ENCODE results near the gene CISTR.

Gene CISTR

GRCh38 chr12:53777936-53778644 lies 26.3 kb upstream of the CISTR start:
- no peak for DNase-seq
- Histone ChIP-seq H3K9me3 (no peaks in the 10 kb centered on the region), H3K27me3 (peaks cover 86% of the 10 kb centered on the region), H3K4me3 (ENCODE audit: low read depth, low read length) (no peak overlapping the region), H3K4me1 (no peaks in the 10 kb centered on the region), H3K36me3 (no peaks in the 10 kb centered on the region)
- no peak for TF ChIP-seq CTCF (IDR thresholded peaks at IDR 0.05; ENCODE audit: low read depth, low read length)

- Histone ChIP-seq H3K36me3 (no peaks in the 10 kb centered on the region), H3K27me3 (peaks cover 86% of the 10 kb centered on the region), H3K4me1 (no peaks in the 10 kb centered on the region), H3K9me3 (no peaks in the 10 kb centered on the region), H3K4me3 (ENCODE audit: low read depth, low read length) (no peak overlapping the region)
- no peak for DNase-seq
- no peak for TF ChIP-seq CTCF (IDR thresholded peaks at IDR 0.05; ENCODE audit: low read depth, low read length)
Measured at GRCh38 chr12:53777412-53777811, 25.6 kb upstream of the CISTR start.

- no peaks in the 10 kb centered on the region for H3K9me3 ChIP-seq
- TF ChIP-seq CTCF (IDR thresholded peaks at IDR 0.05; ENCODE audit: low read depth, low read length), result no peak
Measured at GRCh38 chr12:53776872-53777271, 25.1 kb upstream of the CISTR start.

GRCh38 chr12:53775478-53776145 lies 23.8 kb upstream of the CISTR start:
- H3K9me3 ChIP-seq, result no peaks in the 10 kb centered on the region
- H3K4me1 ChIP-seq, result no peaks in the 10 kb centered on the region
- no peak overlapping the region for H3K4me3 ChIP-seq (ENCODE audit: low read depth, low read length)
- H3K36me3 ChIP-seq, result no peaks in the 10 kb centered on the region
- TF ChIP-seq CTCF (IDR thresholded peaks at IDR 0.05; ENCODE audit: low read depth, low read length), result no peak
- peaks cover 86% of the 10 kb centered on the region for H3K27me3 ChIP-seq
- no peak for DNase-seq

More at GRCh38 chr12:53776872-53777271, 25.1 kb upstream of the CISTR start:
- Histone ChIP-seq H3K4me3 (ENCODE audit: low read depth, low read length) (no peak overlapping the region), H3K27me3 (peaks cover 86% of the 10 kb centered on the region), H3K36me3 (no peaks in the 10 kb centered on the region), H3K4me1 (no peaks in the 10 kb centered on the region)
- no peak for DNase-seq

- Histone ChIP-seq H3K4me3 (ENCODE audit: low read depth, low read length) (no peak overlapping the region), H3K27me3 (peaks cover 85% of the 10 kb centered on the region), H3K36me3 (no peaks in the 10 kb centered on the region), H3K4me1 (no peaks in the 10 kb centered on the region), H3K9me3 (no peaks in the 10 kb centered on the region)
- no peak for DNase-seq
- no peak for TF ChIP-seq CTCF (IDR thresholded peaks at IDR 0.05; ENCODE audit: low read depth, low read length)
Measured at GRCh38 chr12:53770281-53770680, 18.5 kb upstream of the CISTR start.

GRCh38 chr12:53768976-53769375 lies 17.2 kb upstream of the CISTR start:
- no peaks in the 10 kb centered on the region for H3K4me1 ChIP-seq
- H3K36me3 ChIP-seq, result no peaks in the 10 kb centered on the region
- peaks cover 88% of the 10 kb centered on the region for H3K27me3 ChIP-seq
- no peak for TF ChIP-seq CTCF (IDR thresholded peaks at IDR 0.05; ENCODE audit: low read depth, low read length)
- no peak overlapping the region for H3K4me3 ChIP-seq (ENCODE audit: low read depth, low read length)
- H3K9me3 ChIP-seq, result no peaks in the 10 kb centered on the region
- no peak for DNase-seq
